Suprapubic skin (tissue), 4 donors: ENCODE data around the gene COG1.

Experiments
- EP300 ChIP-seq: sonication (generic); formaldehyde crosslinking; IDR thresholded peaks from one replicate; pipeline ENCODE4 v1.6.1; 2017; ENCODE audit warnings: antibody characterized with exemption
- POLR2A ChIP-seq, 2 donors: fragments of 450-650 bp; IDR thresholded peaks; one replicate each; pipeline ENCODE4 v1.6.1; 2017; ENCODE audit warnings: antibody characterized with exemption in 2 of 2, mild to moderate bottlenecking in 2 of 2, moderate library complexity in 2 of 2
- POLR2AphosphoS5 ChIP-seq, 3 donors: sonication (generic); formaldehyde crosslinking; IDR thresholded peaks; one replicate each; pipeline ENCODE4 v1.6.1; 2017; ENCODE audit warnings: antibody characterized with exemption in 3 of 3
- TF ChIP-seq, protein P1 (sequence below), 2 donors: fragments of 200-600 bp in 1 of 2; fragments of 450-650 bp in 1 of 2; sonication (generic) in 1 of 2; IDR thresholded peaks; one replicate each; pipeline ENCODE4 v1.5.1; 2016 to 2019; ENCODE audit warnings: antibody characterized with exemption in 2 of 2, mild to moderate bottlenecking in 1 of 2, moderate library complexity in 1 of 2

- TF ChIP-seq, protein P1, sequence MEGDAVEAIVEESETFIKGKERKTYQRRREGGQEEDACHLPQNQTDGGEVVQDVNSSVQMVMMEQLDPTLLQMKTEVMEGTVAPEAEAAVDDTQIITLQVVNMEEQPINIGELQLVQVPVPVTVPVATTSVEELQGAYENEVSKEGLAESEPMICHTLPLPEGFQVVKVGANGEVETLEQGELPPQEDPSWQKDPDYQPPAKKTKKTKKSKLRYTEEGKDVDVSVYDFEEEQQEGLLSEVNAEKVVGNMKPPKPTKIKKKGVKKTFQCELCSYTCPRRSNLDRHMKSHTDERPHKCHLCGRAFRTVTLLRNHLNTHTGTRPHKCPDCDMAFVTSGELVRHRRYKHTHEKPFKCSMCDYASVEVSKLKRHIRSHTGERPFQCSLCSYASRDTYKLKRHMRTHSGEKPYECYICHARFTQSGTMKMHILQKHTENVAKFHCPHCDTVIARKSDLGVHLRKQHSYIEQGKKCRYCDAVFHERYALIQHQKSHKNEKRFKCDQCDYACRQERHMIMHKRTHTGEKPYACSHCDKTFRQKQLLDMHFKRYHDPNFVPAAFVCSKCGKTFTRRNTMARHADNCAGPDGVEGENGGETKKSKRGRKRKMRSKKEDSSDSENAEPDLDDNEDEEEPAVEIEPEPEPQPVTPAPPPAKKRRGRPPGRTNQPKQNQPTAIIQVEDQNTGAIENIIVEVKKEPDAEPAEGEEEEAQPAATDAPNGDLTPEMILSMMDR (IDR thresholded peaks at IDR 0.05): no peak
- TF ChIP-seq EP300 (no peak), POLR2A (IDR thresholded peaks at IDR 0.05) (no peak), POLR2AphosphoS5 (IDR thresholded peaks at IDR 0.05) (no peak)
Observed at GRCh38 chr17:73257516-73257915, 64.7 kb downstream of the COG1 start.
